Astrocyte (in vitro differentiated cells and primary cell): ENCODE results near the gene TTLL7. TPM values are rescaled to one million over a fixed set of nuclear protein-coding genes. Genes with fewer than 3 reads are reported as not detected.

Experiments used
- DNase-seq: peaks from one replicate; pipeline ENCODE4 v3.0.0-alpha.2; 2010; ENCODE audit warnings: low read depth
- FAIRE-seq: peaks from 2 replicates; lab custom pipeline; 2011; peaks lifted over from hg19 to GRCh38; lab: Jason Lieb, UNC
- H2AFZ ChIP-seq: 2 replicates; pipeline ENCODE4 v1.6.0; 2012; ENCODE audit warnings: low read depth, low read length, inconsistent platforms
- H3K27ac ChIP-seq: 2 replicates; pipeline ENCODE4 v1.5.1; 2011; ENCODE audit warnings: low read depth, low read length, inconsistent platforms
- H3K27me3 ChIP-seq: 2 replicates; pipeline ENCODE4 v1.6.0; 2011; ENCODE audit warnings: low read length, inconsistent platforms; ENCODE audit not compliant: insufficient read depth
- H3K36me3 ChIP-seq: 2 replicates; pipeline ENCODE4 v1.5.1; 2011; ENCODE audit warnings: low read length, inconsistent platforms; ENCODE audit not compliant: insufficient read depth
- H3K4me1 ChIP-seq: 2 replicates; pipeline ENCODE4 v1.5.1; 2011; ENCODE audit warnings: low read length, inconsistent platforms; ENCODE audit not compliant: insufficient read depth
- H3K4me2 ChIP-seq: 2 replicates; pipeline ENCODE4 v1.6.0; 2012; ENCODE audit warnings: low read length, inconsistent platforms
- H3K4me3 ChIP-seq: 2 replicates; pipeline ENCODE4 v1.5.1; 2011; ENCODE audit warnings: low read depth, mild to moderate bottlenecking, low read length, inconsistent platforms; ENCODE audit not compliant: insufficient read depth
- H3K79me2 ChIP-seq: 2 replicates; pipeline ENCODE4 v1.6.0; 2012; ENCODE audit warnings: mild to moderate bottlenecking, low read length, inconsistent platforms; ENCODE audit not compliant: insufficient read depth
- H3K9ac ChIP-seq: 2 replicates; pipeline ENCODE4 v1.6.0; 2012; ENCODE audit warnings: mild to moderate bottlenecking, low read length, inconsistent platforms
- H3K9me3 ChIP-seq: 2 replicates; pipeline ENCODE4 v1.5.1; 2012; ENCODE audit warnings: low read depth, mild to moderate bottlenecking, low read length, inconsistent platforms; ENCODE audit not compliant: insufficient read depth
- H4K20me1 ChIP-seq: 2 replicates; pipeline ENCODE4 v1.6.0; 2012; ENCODE audit warnings: low read length, inconsistent platforms; ENCODE audit not compliant: insufficient read depth
- H3K27ac Mint-ChIP-seq: one replicate; pipeline ENCODE4 v1.8.0; 2021; ENCODE audit warnings: mild to moderate bottlenecking, mixed read lengths; ENCODE audit not compliant: unreplicated experiment
- H3K27me3 Mint-ChIP-seq: one replicate; pipeline ENCODE4 v1.8.0; 2021; ENCODE audit warnings: low read depth, mixed read lengths; ENCODE audit not compliant: unreplicated experiment
- H3K36me3 Mint-ChIP-seq: one replicate; pipeline ENCODE4 v1.8.0; 2021; ENCODE audit warnings: low read depth, mixed read lengths; ENCODE audit not compliant: unreplicated experiment
- H3K4me1 Mint-ChIP-seq: one replicate; pipeline ENCODE4 v1.8.0; 2021; ENCODE audit warnings: low read depth, mixed read lengths; ENCODE audit not compliant: unreplicated experiment
- H3K4me3 Mint-ChIP-seq: one replicate; pipeline ENCODE4 v1.8.0; 2021; ENCODE audit warnings: mild to moderate bottlenecking, moderate library complexity, mixed read lengths; ENCODE audit not compliant: unreplicated experiment
- H3K9me3 Mint-ChIP-seq: one replicate; pipeline ENCODE4 v1.8.0; 2021; ENCODE audit warnings: mild to moderate bottlenecking, mixed read lengths; ENCODE audit not compliant: unreplicated experiment
- CTCF ChIP-seq: IDR thresholded peaks from 2 replicates; pipeline ENCODE4 v1.5.1; 2011; ENCODE audit warnings: low read depth, mild to moderate bottlenecking, inconsistent platforms, low read length, moderate library complexity; ENCODE audit not compliant: insufficient read depth
- EZH2 ChIP-seq: IDR thresholded peaks from 2 replicates; pipeline ENCODE4 v1.6.1; 2012; ENCODE audit warnings: mild to moderate bottlenecking, low read length, inconsistent platforms; ENCODE audit not compliant: insufficient read depth
- total RNA-seq: library from RNA; stranded (reverse); gene quantifications from 2 replicates; pipeline ENCODE4 v1.2.1, GENCODE V29; 2021

The TTLL7 gene
- total RNA-seq, 1 donor from 2014 or later: 28.5 TPM

DNA sequence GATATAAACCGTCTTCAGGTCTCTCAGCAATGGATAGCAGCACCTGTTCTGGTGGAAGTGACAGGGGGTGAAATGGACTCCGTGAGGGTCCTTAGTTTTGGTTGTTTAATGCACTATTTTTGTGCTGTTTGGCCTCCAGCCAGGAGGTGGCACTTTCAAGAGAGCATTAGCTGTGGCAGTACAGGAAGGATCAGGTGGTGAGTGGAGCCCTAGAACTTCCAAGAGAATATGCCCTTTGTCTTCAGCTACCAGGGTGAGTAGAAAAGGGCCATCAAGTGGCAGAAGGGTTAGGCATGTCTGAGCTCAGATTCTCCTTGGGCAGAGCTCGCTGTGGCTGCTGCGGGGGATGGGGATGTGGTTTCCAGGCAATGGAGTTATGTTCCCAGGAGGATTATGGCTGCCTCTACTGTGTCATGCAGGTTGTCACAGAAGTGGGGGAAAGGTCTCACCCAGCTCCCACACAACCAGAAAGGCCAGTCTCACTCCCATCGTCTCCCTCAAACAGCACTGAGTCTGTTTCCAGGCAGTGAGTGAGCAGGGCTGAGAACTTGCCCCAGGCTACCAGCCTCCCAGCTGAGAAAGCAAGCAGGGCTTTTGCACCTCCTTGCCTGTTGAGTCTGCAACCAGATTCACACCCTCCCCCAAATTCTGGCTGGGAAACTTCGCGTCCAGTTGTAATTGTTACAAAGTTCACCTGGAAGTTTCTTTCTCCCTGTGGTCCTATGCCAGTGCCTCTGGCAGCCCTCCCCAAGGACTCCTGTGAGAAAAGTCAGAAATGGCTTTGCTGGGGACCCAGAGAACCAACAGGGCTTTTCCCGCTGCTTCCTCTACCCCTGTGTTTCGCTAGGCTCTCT is 39.1 kb upstream of the TTLL7 start:
- Histone ChIP-seq H3K9ac (no peak overlapping the region), H3K79me2 (no peaks in the 10 kb centered on the region), H3K9me3 (no peaks in the 10 kb centered on the region), H2AFZ (no peak overlapping the region), H3K4me2 (no peak overlapping the region), H3K4me3 (no peak overlapping the region), H3K27me3 (no peaks in the 10 kb centered on the region), H3K27ac (no peak overlapping the region), H3K36me3 (no peaks in the 10 kb centered on the region), H4K20me1 (no peaks in the 10 kb centered on the region), H3K4me1 (no peaks in the 10 kb centered on the region)
- Mint-ChIP-seq H3K27me3 (peaks cover 4% of the 10 kb centered on the region), H3K4me1 (no peaks in the 10 kb centered on the region), H3K27ac (no peak overlapping the region), H3K9me3 (peaks cover 6% of the 10 kb centered on the region), H3K36me3 (no peaks in the 10 kb centered on the region), H3K4me3 (no peak overlapping the region)
- FAIRE-seq (no peak), DNase-seq (no peak)
- TF ChIP-seq CTCF (no peak), EZH2 (no peak)

DNA sequence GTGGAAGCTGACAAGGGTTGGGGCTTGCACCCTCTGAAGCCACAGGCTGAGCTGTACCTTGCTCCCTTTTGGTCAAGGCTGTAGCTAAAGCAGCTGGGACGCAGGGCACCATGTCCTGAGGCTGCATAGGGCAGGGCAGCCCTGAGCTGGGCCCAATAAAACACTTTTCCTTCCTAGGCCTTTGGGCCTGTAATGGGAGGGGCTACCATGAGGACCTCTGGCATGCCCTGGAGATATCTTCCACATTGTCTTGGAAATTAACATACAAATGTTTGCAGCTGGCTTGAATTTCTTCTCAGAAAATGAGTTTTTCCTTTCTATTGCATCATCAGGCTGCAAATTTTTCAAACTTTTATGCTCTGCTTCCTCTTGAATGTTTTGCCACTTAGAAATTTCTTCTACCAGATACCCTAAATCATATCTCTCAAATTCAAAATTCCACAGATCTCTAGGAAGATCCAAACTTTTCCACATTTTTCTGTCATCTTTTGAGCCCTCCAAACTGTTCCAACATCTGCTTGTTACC is 32.9 kb upstream of the TTLL7 start:
- Mint-ChIP-seq H3K36me3 (no peaks in the 10 kb centered on the region), H3K4me3 (no peak overlapping the region), H3K27ac (no peak overlapping the region), H3K27me3 (peaks cover 7% of the 10 kb centered on the region), H3K9me3 (peaks cover 9% of the 10 kb centered on the region), H3K4me1 (no peaks in the 10 kb centered on the region)
- H3K4me1 ChIP-seq: no peaks in the 10 kb centered on the region
- no peaks in the 10 kb centered on the region for H3K27me3 ChIP-seq
- TF ChIP-seq EZH2: no peak
- TF ChIP-seq CTCF: no peak
- H4K20me1 ChIP-seq: no peaks in the 10 kb centered on the region
- H3K36me3 ChIP-seq: no peaks in the 10 kb centered on the region
- no peak for FAIRE-seq
- no peaks in the 10 kb centered on the region for H3K79me2 ChIP-seq
- no peak overlapping the region for H2AFZ ChIP-seq
- DNase-seq: no peak
- H3K9ac ChIP-seq: no peak overlapping the region
- H3K4me2 ChIP-seq: no peak overlapping the region
- no peaks in the 10 kb centered on the region for H3K9me3 ChIP-seq
- H3K4me3 ChIP-seq: no peak overlapping the region
- H3K27ac ChIP-seq: no peak overlapping the region

GRCh38 chr1:84027368-84027767 is 28.4 kb upstream of the TTLL7 start:
- TF ChIP-seq CTCF (no peak), EZH2 (no peak)
- no peaks in the 10 kb centered on the region for H3K4me1 ChIP-seq
- DNase-seq (no peak), FAIRE-seq (no peak)
- no peaks in the 10 kb centered on the region for H4K20me1 ChIP-seq
- H3K9me3 ChIP-seq: no peaks in the 10 kb centered on the region
- no peaks in the 10 kb centered on the region for H3K4me1 Mint-ChIP-seq
- peaks cover 24% of the 10 kb centered on the region for H3K27me3 Mint-ChIP-seq
- no peaks in the 10 kb centered on the region for H3K36me3 ChIP-seq
- no peaks in the 10 kb centered on the region for H3K27me3 ChIP-seq
- H3K4me3 ChIP-seq: no peak overlapping the region
- H3K79me2 ChIP-seq: no peaks in the 10 kb centered on the region
- H3K9ac ChIP-seq: no peak overlapping the region
- no peak overlapping the region for H3K27ac Mint-ChIP-seq
- H3K27ac ChIP-seq: no peak overlapping the region
- peaks cover 2% of the 10 kb centered on the region for H3K9me3 Mint-ChIP-seq
- H3K4me3 Mint-ChIP-seq: no peak overlapping the region
- no peaks in the 10 kb centered on the region for H3K36me3 Mint-ChIP-seq
- no peak overlapping the region for H3K4me2 ChIP-seq
- no peak overlapping the region for H2AFZ ChIP-seq
